Measurements from ENCODE around the gene TOR1B.

- no peak for TF ChIP-seq RCOR1 (IDR thresholded peaks at IDR 0.05; ENCODE audit: insufficient replicate concordance, low read length)
- TF ChIP-seq CTCF (conservative IDR thresholded peaks at IDR 0.05; ENCODE audit: low read depth, low read length): no peak
- TF ChIP-seq RFX5 (IDR thresholded peaks at IDR 0.05; ENCODE audit: low read depth, low read length): no peak
- TF ChIP-seq POLR2A (IDR thresholded peaks at IDR 0.05; ENCODE audit: low read depth, low read length): no peak
- no peak for TF ChIP-seq CEBPB (IDR thresholded peaks at IDR 0.05; ENCODE audit: low read depth, low read length)
- no peak for TF ChIP-seq SMC3 (IDR thresholded peaks at IDR 0.05; ENCODE audit: low read depth, low read length)
These were observed 37.1 kb upstream of the TOR1B start for GRCh38 chr9:129765764-129766317.

Measured in IMR-90 (cell line).